HG02938 (cell line): ENCODE results near the gene PPP4C.
"Not testable (repeated sequence)": the region's sequence is repeated elsewhere in the genome, so short reads cannot be mapped to it uniquely, and the experiment has no call there.

Experiments used
- ATAC-seq: cut with Tn5 transposase; IDR thresholded peaks from one replicate; pipeline ENCODE4 v1.9.1; 2021; ENCODE audit warnings: mild to moderate bottlenecking, moderate library complexity; ENCODE audit not compliant: unreplicated experiment

PPP4C gene

GRCh38 chr16:30121741-30122571 is 46.2 kb downstream of the PPP4C start:
- ATAC-seq = no peak

- ATAC-seq = no peak
Measured at GRCh38 chr16:30122604-30123160, 46.9 kb downstream of the PPP4C start.

- ATAC-seq = no peak
Measured at GRCh38 chr16:30124985-30125379, 49.2 kb downstream of the PPP4C start.

- ATAC-seq = not testable (repeated sequence)
Measured at GRCh38 chr16:30125690-30126089, 49.9 kb downstream of the PPP4C start.

- no peak for ATAC-seq
Measured at GRCh38 chr16:30127993-30128392, 52.2 kb downstream of the PPP4C start.

- no peak for ATAC-seq
Measured at GRCh38 chr16:30131869-30132475, 56.2 kb downstream of the PPP4C start.

GRCh38 chr16:30132591-30132990 is 56.8 kb downstream of the PPP4C start:
- ATAC-seq = no peak
